ENCODE measurements around the gene CAB39L. TPM values are rescaled to one million over a fixed set of nuclear protein-coding genes. Genes with fewer than 3 reads are reported as not detected.
A peak's percentile ranks its signal among the peaks of the same experiment; 100 is the strongest.

Gene CAB39L
- total RNA-seq, 4 donors from 2014 or later: 23.3 to 41.0 (median 31.0) TPM

DNA sequence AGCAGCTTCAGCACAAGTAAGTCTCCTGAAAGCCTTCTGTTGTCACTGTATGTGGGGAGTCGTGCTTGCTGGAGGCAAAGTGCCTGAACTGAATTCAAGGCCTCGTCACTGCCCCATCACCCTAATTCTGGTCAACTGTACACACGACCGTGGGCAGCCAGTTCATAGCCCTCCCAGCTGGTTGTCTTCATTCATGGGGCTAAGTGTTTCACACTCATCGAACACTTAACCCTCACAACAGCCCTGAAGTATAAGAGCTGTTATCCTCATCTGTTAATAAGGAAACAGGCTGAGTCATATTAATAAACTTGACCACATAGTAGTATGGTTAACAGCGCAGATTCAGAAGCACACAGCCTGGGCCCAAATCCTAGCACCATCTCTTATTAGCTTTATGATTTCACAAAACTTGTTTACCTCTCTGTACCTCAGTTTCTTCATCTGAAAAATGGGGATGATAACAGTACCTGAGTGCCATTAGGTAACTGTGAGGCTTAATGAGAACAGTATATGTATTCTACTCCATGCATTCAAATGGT lies 129.5 kb downstream of the CAB39L start:
- peak overlapping the region in 2 of 3 donors; percentile 59 to 70 for H3K27ac ChIP-seq

DNA sequence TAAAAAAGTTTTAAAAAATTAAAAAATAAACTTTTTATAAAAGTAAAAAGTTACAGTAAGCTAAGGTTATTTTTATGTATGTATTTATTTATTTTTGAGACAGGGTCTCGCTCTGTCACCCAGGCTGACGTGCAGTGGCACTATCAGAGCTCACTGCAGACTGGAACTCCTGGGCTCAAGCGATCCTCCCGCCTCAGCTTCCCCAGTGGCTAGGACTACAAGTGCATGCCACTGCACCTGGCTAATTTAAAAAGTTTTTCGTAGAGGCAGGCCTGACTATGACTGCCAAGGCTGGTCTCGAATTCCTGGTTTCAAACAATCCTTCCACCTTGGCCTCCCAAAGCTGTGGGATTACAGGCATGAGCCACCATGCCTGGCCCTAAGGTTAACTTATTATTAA lies 132.0 kb downstream of the CAB39L start:
- H3K27me3 ChIP-seq: no peaks in the 10 kb centered on the region
- no peak for DNase-seq
- H3K27ac ChIP-seq: peak overlapping the region in 1 of 3 donors; percentile 90
- peaks cover 35 to 52% of the 10 kb centered on the region in 2 donors for H3K4me1 ChIP-seq
- intact Hi-C loops (cut with DNase I): no loop called here
- WGBS, 2 donors: 92 to 97% methylated on average over 6 of the region's 6 CpGs
- H3K9me3 ChIP-seq: no peaks in the 10 kb centered on the region
- no peak overlapping the region for H3K4me3 ChIP-seq (replicated peaks in 1 of 3)
- no peaks in the 10 kb centered on the region for H3K36me3 ChIP-seq
- no peak for TF ChIP-seq POLR2A (IDR thresholded peaks at IDR 0.05)
- TF ChIP-seq, protein P1, sequence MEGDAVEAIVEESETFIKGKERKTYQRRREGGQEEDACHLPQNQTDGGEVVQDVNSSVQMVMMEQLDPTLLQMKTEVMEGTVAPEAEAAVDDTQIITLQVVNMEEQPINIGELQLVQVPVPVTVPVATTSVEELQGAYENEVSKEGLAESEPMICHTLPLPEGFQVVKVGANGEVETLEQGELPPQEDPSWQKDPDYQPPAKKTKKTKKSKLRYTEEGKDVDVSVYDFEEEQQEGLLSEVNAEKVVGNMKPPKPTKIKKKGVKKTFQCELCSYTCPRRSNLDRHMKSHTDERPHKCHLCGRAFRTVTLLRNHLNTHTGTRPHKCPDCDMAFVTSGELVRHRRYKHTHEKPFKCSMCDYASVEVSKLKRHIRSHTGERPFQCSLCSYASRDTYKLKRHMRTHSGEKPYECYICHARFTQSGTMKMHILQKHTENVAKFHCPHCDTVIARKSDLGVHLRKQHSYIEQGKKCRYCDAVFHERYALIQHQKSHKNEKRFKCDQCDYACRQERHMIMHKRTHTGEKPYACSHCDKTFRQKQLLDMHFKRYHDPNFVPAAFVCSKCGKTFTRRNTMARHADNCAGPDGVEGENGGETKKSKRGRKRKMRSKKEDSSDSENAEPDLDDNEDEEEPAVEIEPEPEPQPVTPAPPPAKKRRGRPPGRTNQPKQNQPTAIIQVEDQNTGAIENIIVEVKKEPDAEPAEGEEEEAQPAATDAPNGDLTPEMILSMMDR (IDR thresholded peaks at IDR 0.05): no peak

More for the DNA sequence above, 129.5 kb downstream of the CAB39L start:
- no peaks in the 10 kb centered on the region for H3K27me3 ChIP-seq
- H3K9me3 ChIP-seq: no peaks in the 10 kb centered on the region
- no peaks in the 10 kb centered on the region for H3K36me3 ChIP-seq
- 86 to 89% methylated on average over 6 of the region's 6 CpGs for WGBS, 2 donors
- DNase-seq: no peak
- H3K4me1 ChIP-seq: peaks cover 18 to 27% of the 10 kb centered on the region in 2 donors
- intact Hi-C loops (cut with DNase I): no loop called here
- no peak overlapping the region for H3K4me3 ChIP-seq (replicated peaks in 1 of 3)
- TF ChIP-seq, protein P1 (IDR thresholded peaks at IDR 0.05): no peak
- no peak for TF ChIP-seq POLR2A (IDR thresholded peaks at IDR 0.05)

DNA sequence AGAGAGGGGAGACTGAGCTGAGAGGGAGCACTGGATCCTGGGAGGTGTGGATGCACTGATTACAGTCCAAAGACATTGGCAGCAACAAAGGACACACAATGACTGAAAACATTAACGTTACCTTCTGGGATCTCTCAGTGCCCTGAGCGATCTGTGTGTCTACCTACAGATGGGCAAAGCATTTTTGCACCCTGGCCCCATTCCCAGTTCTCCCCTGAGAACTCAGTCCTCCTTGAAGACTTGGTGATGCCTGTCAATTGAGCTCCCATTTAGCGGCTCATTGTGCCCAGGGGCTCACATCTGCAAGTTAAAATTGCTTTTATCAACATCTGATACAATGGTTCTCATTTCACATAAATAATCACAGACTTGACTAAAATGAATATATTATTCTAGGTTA lies 133.6 kb downstream of the CAB39L start:
- Histone ChIP-seq H3K9me3 (no peaks in the 10 kb centered on the region), H3K27me3 (no peaks in the 10 kb centered on the region), H3K36me3 (no peaks in the 10 kb centered on the region), H3K27ac (peak overlapping the region; percentile 90 to 99 (median 91)), H3K4me1 (peaks cover 42 to 66% of the 10 kb centered on the region in 2 donors), H3K4me3 (replicated peaks in 1 of 3) (no peak overlapping the region)
- intact Hi-C loops (cut with DNase I): no loop called here
- peak in 1 of 2 donors; percentile 12 for TF ChIP-seq POLR2A (IDR thresholded peaks at IDR 0.05)
- TF ChIP-seq, protein P1 (IDR thresholded peaks at IDR 0.05): no peak
- peak; percentile 80 to 81 for DNase-seq
- WGBS, 2 donors: 30 to 43% methylated on average over 3 of the region's 3 CpGs

DNA sequence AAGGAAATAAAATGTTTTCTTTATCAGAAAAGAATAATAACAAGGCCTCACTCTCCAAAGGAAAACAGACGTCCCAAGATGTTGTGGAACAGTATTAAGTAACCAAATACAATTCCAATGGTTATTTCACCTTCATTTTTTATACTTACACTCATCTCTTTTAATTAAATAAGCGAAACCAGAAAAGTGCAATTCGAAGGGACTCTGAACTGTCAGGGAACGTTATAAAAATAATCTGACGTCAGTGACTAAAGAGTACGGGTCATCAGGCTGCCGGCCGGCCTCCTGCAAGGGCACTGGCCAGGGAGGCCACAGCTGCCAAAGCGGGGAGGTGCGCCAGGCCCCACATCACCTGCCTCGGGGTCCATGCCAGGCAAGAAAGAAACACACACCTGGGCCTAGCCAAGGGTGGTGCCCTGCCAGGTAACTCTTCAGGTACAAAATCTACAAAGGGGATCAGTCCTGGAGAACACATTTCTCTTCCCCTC lies 134.9 kb downstream of the CAB39L start:
- 29 to 39% methylated on average over 11 of the region's 11 CpGs for WGBS, 2 donors
- H3K36me3 ChIP-seq: no peaks in the 10 kb centered on the region
- peak overlapping the region; percentile 90 to 99 (median 91) for H3K27ac ChIP-seq
- intact Hi-C loops (cut with DNase I): loop anchor here (10.0 kb wide), 1 partner anchor 186 kb away; the partner anchor contains the start of gene PHF11
- DNase-seq: peak; percentile 91 to 93
- TF ChIP-seq POLR2A (IDR thresholded peaks at IDR 0.05): peak in 1 of 2 donors; percentile 59
- TF ChIP-seq, protein P1 (IDR thresholded peaks at IDR 0.05): no peak
- H3K4me3 ChIP-seq (replicated peaks in 1 of 3): no peak overlapping the region
- no peaks in the 10 kb centered on the region for H3K27me3 ChIP-seq
- H3K4me1 ChIP-seq: peaks cover 49 to 75% of the 10 kb centered on the region in 2 donors
- no peaks in the 10 kb centered on the region for H3K9me3 ChIP-seq
